A673 (cell line): ENCODE data around the gene GLCCI1.

Source experiments
- EZH2 ChIP-seq: fragments of 200-600 bp; sonication (generic); IDR thresholded peaks from 2 replicates; pipeline ENCODE4 v1.6.1; 2017; ENCODE audit warnings: borderline replicate concordance, low read depth, mild to moderate bottlenecking, mixed read lengths, antibody characterized with exemption, low read length; ENCODE audit not compliant: poor library complexity, severe bottlenecking
- TF ChIP-seq, protein P1 (sequence below): fragments of 300-800, 200-600 bp; sonication (generic); conservative IDR thresholded peaks from 2 replicates; pipeline ENCODE4 v1.5.1; 2017; ENCODE audit warnings: low read depth, mild to moderate bottlenecking, antibody characterized with exemption, low read length, moderate library complexity, mixed read lengths

DNA sequence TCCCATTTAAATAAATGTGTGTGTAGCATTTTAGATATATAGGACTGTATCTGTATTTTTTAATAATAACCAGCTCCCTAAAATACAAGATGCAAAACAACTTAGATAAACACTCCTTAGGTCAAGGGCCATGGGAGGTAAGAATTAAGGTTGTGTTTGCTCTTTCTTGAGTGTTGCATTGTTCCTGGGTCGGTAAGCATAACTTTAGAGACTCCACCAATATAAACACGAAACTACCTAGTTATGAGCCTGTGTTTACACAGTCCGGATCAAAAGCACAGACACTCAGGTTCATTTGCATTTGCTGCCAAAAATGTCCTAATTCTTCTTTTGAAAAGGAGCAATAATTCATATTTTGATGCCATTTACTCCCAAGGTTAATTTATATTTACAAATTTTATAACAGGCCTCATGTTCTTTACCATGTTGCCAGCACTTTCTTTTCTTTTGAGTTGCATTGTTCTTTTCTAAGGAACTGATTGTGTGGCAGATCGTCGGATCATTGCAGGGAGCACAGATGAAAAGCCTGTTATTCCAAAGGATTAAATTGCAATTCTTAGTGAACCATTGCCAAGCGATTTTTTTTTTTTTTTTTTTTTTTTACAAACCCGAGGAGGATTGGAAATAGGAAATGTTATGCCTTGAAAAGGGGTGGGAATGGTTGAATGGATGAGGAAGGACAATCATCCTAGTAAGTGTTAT lies 45.8 kb upstream of the GLCCI1 start:
- TF ChIP-seq, protein P1, sequence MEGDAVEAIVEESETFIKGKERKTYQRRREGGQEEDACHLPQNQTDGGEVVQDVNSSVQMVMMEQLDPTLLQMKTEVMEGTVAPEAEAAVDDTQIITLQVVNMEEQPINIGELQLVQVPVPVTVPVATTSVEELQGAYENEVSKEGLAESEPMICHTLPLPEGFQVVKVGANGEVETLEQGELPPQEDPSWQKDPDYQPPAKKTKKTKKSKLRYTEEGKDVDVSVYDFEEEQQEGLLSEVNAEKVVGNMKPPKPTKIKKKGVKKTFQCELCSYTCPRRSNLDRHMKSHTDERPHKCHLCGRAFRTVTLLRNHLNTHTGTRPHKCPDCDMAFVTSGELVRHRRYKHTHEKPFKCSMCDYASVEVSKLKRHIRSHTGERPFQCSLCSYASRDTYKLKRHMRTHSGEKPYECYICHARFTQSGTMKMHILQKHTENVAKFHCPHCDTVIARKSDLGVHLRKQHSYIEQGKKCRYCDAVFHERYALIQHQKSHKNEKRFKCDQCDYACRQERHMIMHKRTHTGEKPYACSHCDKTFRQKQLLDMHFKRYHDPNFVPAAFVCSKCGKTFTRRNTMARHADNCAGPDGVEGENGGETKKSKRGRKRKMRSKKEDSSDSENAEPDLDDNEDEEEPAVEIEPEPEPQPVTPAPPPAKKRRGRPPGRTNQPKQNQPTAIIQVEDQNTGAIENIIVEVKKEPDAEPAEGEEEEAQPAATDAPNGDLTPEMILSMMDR: no peak
- no peak for TF ChIP-seq EZH2
